GM21529 (cell line): ENCODE results near the gene DVL2.

ENCODE experiments used
- ATAC-seq: cut with Tn5 transposase; IDR thresholded peaks from one replicate; pipeline ENCODE4 v1.9.1; 2021; ENCODE audit not compliant: unreplicated experiment

Gene DVL2

GRCh38 chr17:7238420-7239090 lies 4.2 kb upstream of the DVL2 start:
- ATAC-seq: no peak

GRCh38 chr17:7237761-7238419 lies 3.6 kb upstream of the DVL2 start:
- no peak for ATAC-seq

- no peak for ATAC-seq
These were observed 3.0 kb upstream of the DVL2 start for GRCh38 chr17:7237266-7237760.

- ATAC-seq: no peak
These were observed 2.5 kb upstream of the DVL2 start for GRCh38 chr17:7236808-7237207.

GRCh38 chr17:7235693-7236665 lies 1.7 kb upstream of the DVL2 start:
- no peak for ATAC-seq

GRCh38 chr17:7233701-7234082 lies 625 bp downstream of the DVL2 start:
- no peak for ATAC-seq

- ATAC-seq: no peak
These were observed 2.2 kb downstream of the DVL2 start for GRCh38 chr17:7232114-7232513.

- ATAC-seq: no peak
These were observed 4.8 kb downstream of the DVL2 start for GRCh38 chr17:7229504-7229903.

GRCh38 chr17:7228920-7229319 lies 5.4 kb downstream of the DVL2 start:
- no peak for ATAC-seq

GRCh38 chr17:7226721-7227710 lies 7.3 kb downstream of the DVL2 start:
- no peak for ATAC-seq

GRCh38 chr17:7225711-7226331 lies 8.5 kb downstream of the DVL2 start:
- no peak for ATAC-seq

- no peak for ATAC-seq
These were observed 9.6 kb downstream of the DVL2 start for GRCh38 chr17:7224661-7225111.

GRCh38 chr17:7224110-7224509 lies 10.2 kb downstream of the DVL2 start:
- ATAC-seq: no peak

GRCh38 chr17:7223375-7223774 lies 10.9 kb downstream of the DVL2 start:
- ATAC-seq: no peak

GRCh38 chr17:7222972-7223292 lies 11.4 kb downstream of the DVL2 start:
- no peak for ATAC-seq

GRCh38 chr17:7222093-7222971 lies 12.0 kb downstream of the DVL2 start:
- no peak for ATAC-seq

GRCh38 chr17:7221278-7222092 lies 12.8 kb downstream of the DVL2 start:
- ATAC-seq: no peak

GRCh38 chr17:7220593-7221277 lies 13.6 kb downstream of the DVL2 start:
- ATAC-seq: no peak
